ENCODE measurements around the gene PTPRN2. TPM values are rescaled to one million over a fixed set of nuclear protein-coding genes. Genes with fewer than 3 reads are reported as not detected.

PTPRN2 gene
- total and polyA plus RNA-seq, 7 donors = 3.2 to 7.1 (median 5.5) TPM

- Histone ChIP-seq H3K4me1 (peaks cover 0 to 8% (median 0%) of the 10 kb centered on the region in 4 donors), H3K4me3 (no peak overlapping the region), H3K36me3 (no peaks in the 10 kb centered on the region), H3K27me3 (no peaks in the 10 kb centered on the region), H3K9me3 (peaks cover 0 to 2% (median 0%) of the 10 kb centered on the region in 4 donors), H3K27ac (no peak overlapping the region)
- WGBS, 2 donors = 84 to 88% methylated on average over 44 to 46 of the region's 46 CpGs
- TF ChIP-seq EP300 (IDR thresholded peaks at IDR 0.05) (no peak), POLR2AphosphoS5 (IDR thresholded peaks at IDR 0.05) (no peak), CTCF (IDR thresholded peaks at IDR 0.05) (no peak), POLR2A (IDR thresholded peaks at IDR 0.05) (no peak)
- intact Hi-C loops (cut with DNase I) = loop anchor here (5.0 kb wide), 1 partner anchor 192 kb away; the partner anchor contains the start of gene PTPRN2
- DNase-seq = no peak
Measured at GRCh38 chr7:158395349-158395748, 192.3 kb downstream of the PTPRN2 start.

DNA sequence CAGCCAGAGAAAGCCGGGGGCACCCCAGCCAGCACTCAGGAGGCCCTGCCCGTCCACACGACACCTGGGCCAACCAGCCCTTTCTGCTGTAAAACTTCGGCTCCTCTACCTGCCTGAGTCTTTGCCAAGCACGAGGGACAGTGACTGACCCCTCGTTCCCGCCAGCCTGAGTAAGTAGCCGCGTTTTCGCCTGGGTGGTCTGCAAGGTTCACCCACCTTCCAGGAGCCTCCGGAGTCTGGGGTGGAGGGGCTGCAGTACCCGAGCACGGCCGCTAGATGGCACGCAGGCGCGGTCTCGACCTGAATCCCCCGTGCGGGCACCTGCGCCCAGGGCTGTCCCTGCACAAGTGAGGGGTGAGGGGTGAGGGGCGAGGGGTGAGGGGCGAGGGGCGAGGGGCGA lies 192.7 kb downstream of the PTPRN2 start:
- DNase-seq = no peak
- peak; percentile 22 to 75 (median 71) for TF ChIP-seq CTCF (IDR thresholded peaks at IDR 0.05)
- TF ChIP-seq EP300 (IDR thresholded peaks at IDR 0.05) = no peak
- H3K27me3 ChIP-seq = no peaks in the 10 kb centered on the region
- no peak overlapping the region for H3K4me3 ChIP-seq
- no peak overlapping the region for H3K27ac ChIP-seq
- peaks cover 0 to 2% (median 0%) of the 10 kb centered on the region in 4 donors for H3K9me3 ChIP-seq
- 14 to 23% methylated on average over 25 of the region's 25 CpGs for WGBS, 2 donors
- H3K4me1 ChIP-seq = peaks cover 0 to 8% (median 0%) of the 10 kb centered on the region in 4 donors
- intact Hi-C loops (cut with DNase I) = loop anchor here (5.0 kb wide), 1 partner anchor 192 kb away; the partner anchor contains the start of gene PTPRN2
- no peaks in the 10 kb centered on the region for H3K36me3 ChIP-seq

- Histone ChIP-seq H3K4me1 (peaks cover 0 to 8% (median 0%) of the 10 kb centered on the region in 4 donors), H3K27ac (no peak overlapping the region), H3K36me3 (no peaks in the 10 kb centered on the region), H3K9me3 (peaks cover 0 to 2% (median 0%) of the 10 kb centered on the region in 4 donors), H3K4me3 (no peak overlapping the region), H3K27me3 (no peaks in the 10 kb centered on the region)
- TF ChIP-seq POLR2AphosphoS5 (IDR thresholded peaks at IDR 0.05) (no peak), POLR2A (IDR thresholded peaks at IDR 0.05) (no peak), CTCF (IDR thresholded peaks at IDR 0.05) (no peak), EP300 (IDR thresholded peaks at IDR 0.05) (no peak)
- 83 to 87% methylated on average over 16 of the region's 16 CpGs for WGBS, 2 donors
- intact Hi-C loops (cut with DNase I) = no loop called here
- DNase-seq = no peak
Measured at GRCh38 chr7:158393926-158394625, 193.5 kb downstream of the PTPRN2 start.

- Histone ChIP-seq H3K4me3 (no peak overlapping the region), H3K27ac (no peak overlapping the region), H3K27me3 (no peaks in the 10 kb centered on the region), H3K4me1 (peaks cover 0 to 8% (median 0%) of the 10 kb centered on the region in 4 donors), H3K9me3 (no peaks in the 10 kb centered on the region), H3K36me3 (no peaks in the 10 kb centered on the region)
- intact Hi-C loops (cut with DNase I) = no loop called here
- WGBS, 2 donors = 88 to 89% methylated on average over 11 of the region's 11 CpGs
- TF ChIP-seq POLR2A (IDR thresholded peaks at IDR 0.05) = no peak
- no peak for TF ChIP-seq EP300 (IDR thresholded peaks at IDR 0.05)
- no peak for TF ChIP-seq POLR2AphosphoS5 (IDR thresholded peaks at IDR 0.05)
- TF ChIP-seq CTCF (IDR thresholded peaks at IDR 0.05) = no peak
- no peak for DNase-seq
Measured at GRCh38 chr7:158392251-158392650, 195.4 kb downstream of the PTPRN2 start.

Measured in sigmoid colon (tissue), 7 donors.